H1 (cell line): ENCODE results near the gene ZBTB11. TPM values are rescaled to one million over a fixed set of nuclear protein-coding genes. Genes with fewer than 3 reads are reported as not detected.

ENCODE experiments used
- CTCF ChIA-PET: fragments of 300-600 bp; sonication (Branson Sonifier 250); formaldehyde crosslinking; loops from one replicate; lab custom pipeline; 2021; ENCODE audit not compliant: partially characterized antibody; lab: Charles Lee
- POLR2A ChIA-PET: fragments of 300-600 bp; sonication (Branson Sonifier 250); formaldehyde crosslinking; loops from one replicate; lab custom pipeline; 2021; ENCODE audit warnings: inconsistent platforms; ENCODE audit not compliant: partially characterized antibody; lab: Charles Lee
- DNase-seq, 2 experiments: peaks; one replicate each; pipeline versions ENCODE4 v3.0.0 to v3.0.0-alpha.2; 2010 to 2022; ENCODE audit warnings: low spot score in 2 of 2, low read depth in 1 of 2, mixed read lengths in 1 of 2
- FAIRE-seq: peaks from 2 replicates; lab custom pipeline; 2011; peaks lifted over from hg19 to GRCh38; lab: Jason Lieb, UNC
- H2AFZ ChIP-seq: 2 replicates; pipeline ENCODE4 v1.8.1; 2012; ENCODE audit warnings: low read length, inconsistent platforms
- H2AK5ac ChIP-seq: 2 replicates; pipeline ENCODE4 v1.6.1; 2013; ENCODE audit warnings: low read depth, low read length
- H2BK120ac ChIP-seq: replicated peaks from 2 replicates; pipeline ENCODE3; 2013; ENCODE audit warnings: low read depth, low read length, inconsistent platforms
- H2BK12ac ChIP-seq: 2 replicates; pipeline ENCODE4 v1.6.1; 2013; ENCODE audit warnings: low read depth, low read length
- H2BK15ac ChIP-seq: 2 replicates; pipeline ENCODE4 v1.6.1; 2013; ENCODE audit warnings: low read length
- H2BK20ac ChIP-seq: 2 replicates; pipeline ENCODE4 v1.6.1; 2013; ENCODE audit warnings: low read length
- H2BK5ac ChIP-seq: 2 replicates; pipeline ENCODE4 v1.6.1; 2013; ENCODE audit warnings: low read depth, low read length
- H3K14ac ChIP-seq: 2 replicates; pipeline ENCODE4 v1.6.1; 2013; ENCODE audit warnings: inconsistent platforms; ENCODE audit not compliant: insufficient read length
- H3K18ac ChIP-seq: 2 replicates; pipeline ENCODE4 v1.6.1; 2013; ENCODE audit warnings: low read length; ENCODE audit errors: extremely low read depth
- H3K23ac ChIP-seq: 2 replicates; pipeline ENCODE4 v1.6.1; 2013; ENCODE audit warnings: inconsistent platforms; ENCODE audit not compliant: insufficient read length
- H3K23me2 ChIP-seq: 2 replicates; pipeline ENCODE4 v1.6.1; 2013; ENCODE audit warnings: low read depth, low read length
- H3K27ac ChIP-seq: 2 replicates; pipeline ENCODE4 v1.6.1; 2011; ENCODE audit warnings: low read depth, low read length, inconsistent platforms
- H3K27me3 ChIP-seq, 4 experiments: replicated peaks in 1 of 4; 1 replicate in 1 of 4; 2 replicates in 3 of 4; pipeline versions ENCODE4 v1.6.1 to v1.8.1; 2011 to 2013; ENCODE audit warnings: low read length in 3 of 4, mild to moderate bottlenecking in 3 of 4, inconsistent platforms in 2 of 4, mixed read lengths in 2 of 4, moderate library complexity in 1 of 4; ENCODE audit not compliant: control insufficient read depth in 3 of 4, insufficient read depth in 3 of 4; ENCODE audit errors: extremely low read depth in 1 of 4
- H3K36me3 ChIP-seq, 4 experiments: 2 replicates each; pipeline versions ENCODE4 v1.6.1 to v1.8.1; 2011 to 2013; ENCODE audit warnings: mild to moderate bottlenecking in 4 of 4, low read length in 3 of 4, moderate library complexity in 2 of 4, control low read depth in 1 of 4, inconsistent platforms in 1 of 4; ENCODE audit not compliant: insufficient read depth in 4 of 4, control insufficient read depth in 2 of 4
- H3K4ac ChIP-seq: replicated peaks from 2 replicates; pipeline ENCODE3; 2013; ENCODE audit warnings: low read length, low read depth, mixed read lengths, inconsistent platforms; ENCODE audit not compliant: insufficient read length
- H3K4me1 ChIP-seq, 4 experiments: replicated peaks in 1 of 4; 1 replicate in 1 of 4; 2 replicates in 3 of 4; pipeline versions ENCODE4 v1.6.1 to v1.8.1; 2011 to 2013; ENCODE audit warnings: low read length in 3 of 4, inconsistent platforms in 2 of 4, mixed read lengths in 1 of 4; ENCODE audit not compliant: insufficient read depth in 4 of 4, control insufficient read depth in 3 of 4
- H3K4me2 ChIP-seq, 2 experiments: 2 replicates each; pipeline versions ENCODE4 v1.6.1 to v1.8.1; 2011 to 2013; ENCODE audit warnings: low read depth in 2 of 2, low read length in 2 of 2, control low read depth in 1 of 2, inconsistent platforms in 1 of 2, mild to moderate bottlenecking in 1 of 2; ENCODE audit not compliant: insufficient read depth in 1 of 2
- H3K4me3 ChIP-seq, 4 experiments: fragments of 200-600, 300-600 bp in 1 of 4; sonication (generic), shearing (Covaris generic), sonication (Bioruptor Twin) in 1 of 4; 2 replicates each; pipeline versions ENCODE4 v1.5.1 to v1.8.1; 2011 to 2016; ENCODE audit warnings: low read length in 4 of 4, low read depth in 3 of 4, control low read depth in 2 of 4, inconsistent platforms in 2 of 4, mild to moderate bottlenecking in 2 of 4, mixed read lengths in 1 of 4, moderate library complexity in 1 of 4; ENCODE audit not compliant: insufficient read depth in 2 of 4; ENCODE audit errors: extremely low read depth in 1 of 4
- H3K56ac ChIP-seq: replicated peaks from 2 replicates; pipeline ENCODE3; 2013; ENCODE audit warnings: low read depth, mild to moderate bottlenecking, mixed read lengths, low read length, inconsistent platforms; ENCODE audit not compliant: insufficient read length
- H3K79me1 ChIP-seq: 2 replicates; pipeline ENCODE4 v1.6.1; 2013; ENCODE audit warnings: low read depth, low read length, control low read depth
- H3K79me2 ChIP-seq, 2 experiments: 2 replicates each; pipeline versions ENCODE4 v1.6.1 to v1.8.1; 2012 to 2013; ENCODE audit warnings: low read length in 2 of 2, mild to moderate bottlenecking in 2 of 2, inconsistent platforms in 1 of 2; ENCODE audit not compliant: insufficient read depth in 2 of 2, control insufficient read depth in 1 of 2
- H3K9ac ChIP-seq, 4 experiments: replicated peaks in 1 of 4; 1 replicate in 1 of 4; 2 replicates in 3 of 4; pipeline versions ENCODE4 v1.6.1 to v1.8.1; 2011 to 2013; ENCODE audit warnings: low read depth in 3 of 4, low read length in 3 of 4, control low read depth in 2 of 4, mild to moderate bottlenecking in 2 of 4, moderate library complexity in 2 of 4, inconsistent platforms in 1 of 4; ENCODE audit errors: extremely low read depth in 1 of 4
- H3K9me3 ChIP-seq, 2 experiments: 2 replicates each; pipeline versions ENCODE4 v1.6.1 to v1.8.1; 2012 to 2013; ENCODE audit warnings: mild to moderate bottlenecking in 2 of 2, moderate library complexity in 2 of 2, control low read depth in 1 of 2, inconsistent platforms in 1 of 2, low read depth in 1 of 2, low read length in 1 of 2, mixed read lengths in 1 of 2; ENCODE audit not compliant: insufficient read depth in 2 of 2
- H4K20me1 ChIP-seq, 2 experiments: replicated peaks in 1 of 2; 2 replicates each; pipeline versions ENCODE3 to v1.8.1; 2011 to 2013; ENCODE audit warnings: inconsistent platforms in 2 of 2, low read length in 2 of 2, mild to moderate bottlenecking in 1 of 2; ENCODE audit not compliant: insufficient read depth in 2 of 2, control insufficient read depth in 1 of 2
- H4K5ac ChIP-seq: 2 replicates; pipeline ENCODE4 v1.6.1; 2013; ENCODE audit warnings: low read length, low read depth, mixed read lengths, inconsistent platforms; ENCODE audit not compliant: insufficient read length
- H4K8ac ChIP-seq: 2 replicates; pipeline ENCODE4 v1.8.0; 2013; ENCODE audit warnings: mild to moderate bottlenecking, moderate library complexity, low read length, inconsistent platforms; ENCODE audit not compliant: insufficient read depth; ENCODE audit errors: extremely low read depth
- H4K91ac ChIP-seq: replicated peaks from 2 replicates; pipeline ENCODE3; 2013; ENCODE audit warnings: low read length, mixed read lengths, inconsistent platforms; ENCODE audit not compliant: insufficient read length
- JUN ChIP-seq: IDR thresholded peaks from 2 replicates; pipeline ENCODE4 v1.6.1; 2011; ENCODE audit warnings: low read depth, mild to moderate bottlenecking, improper control_type of control experiment, low read length
- NANOG ChIP-seq: IDR thresholded peaks from 2 replicates; pipeline ENCODE4 v1.6.1; 2011; ENCODE audit warnings: low read length, low read depth, mild to moderate bottlenecking, inconsistent platforms; ENCODE audit not compliant: insufficient read depth, poor library complexity, severe bottlenecking
- POU5F1 ChIP-seq: IDR thresholded peaks from 2 replicates; pipeline ENCODE4 v1.6.1; 2011; ENCODE audit warnings: low read depth, mild to moderate bottlenecking, low read length, moderate library complexity
- SRF ChIP-seq: IDR thresholded peaks from 2 replicates; pipeline ENCODE4 v1.6.1; 2011; ENCODE audit warnings: mild to moderate bottlenecking, low read depth, low read length, moderate library complexity
- TEAD4 ChIP-seq: IDR thresholded peaks from 2 replicates; pipeline ENCODE4 v1.6.1; 2012; ENCODE audit warnings: low read depth, low read length, inconsistent platforms, mixed read lengths
- ZNF274 ChIP-seq: IDR thresholded peaks from 2 replicates; pipeline ENCODE4 v1.7.0; 2012; ENCODE audit warnings: low read length, borderline replicate concordance; ENCODE audit errors: extremely low read depth
- WGBS, 2 experiments: shearing (Covaris generic) in 1 of 2; methylation state at CpG; one replicate each; pipeline versions ENCODE4 v1.1.6 to v1.1.7; 2013 to 2015; ENCODE audit warnings: low lambda C conversion rate in 2 of 2, mixed read lengths in 2 of 2, inconsistent platforms in 1 of 2, low coverage in 1 of 2, missing lambda C conversion rate in 1 of 2; ENCODE audit not compliant: insufficient replicate concordance in 2 of 2, insufficient coverage in 1 of 2, insufficient read length in 1 of 2; ENCODE audit errors: extremely low coverage in 1 of 2, missing lambda C conversion rate in 1 of 2; 5-methylcytosine and 5-hydroxymethylcytosine counted together
- polyA plus RNA-seq, 7 experiments: library from polyadenylated mRNA; depleted of rRNA in 3 of 7; stranded (reverse) in 5 of 7; unstranded in 2 of 7; fragments of >200 nt in 5 of 7; fragments of 200-250 nt in 2 of 7; gene quantifications; 1 replicate in 5 of 7; 2 replicates in 1 of 7; 4 replicates in 1 of 7; pipeline versions ENCODE4 v1.2.1 to v1.2.3, GENCODE V29; 2011 to 2013; ENCODE audit warnings: missing spikeins in 2 of 7, mixed read lengths in 2 of 7
- total RNA-seq: library from RNA; stranded (reverse); fragmentation: NEBNext Ultra II Directional; extraction: Animal tissue kit (Norgen Biotek cat#: 25700); gene quantifications from 2 replicates; pipeline ENCODE4 v1.2.1, GENCODE V29; 2021

Gene ZBTB11
- total and polyA plus RNA-seq, 2 of the 8 experiments (the other 6 are each of a cell fraction or from before 2014, with no cell fraction given) = 3.0 to 14.0 TPM

DNA sequence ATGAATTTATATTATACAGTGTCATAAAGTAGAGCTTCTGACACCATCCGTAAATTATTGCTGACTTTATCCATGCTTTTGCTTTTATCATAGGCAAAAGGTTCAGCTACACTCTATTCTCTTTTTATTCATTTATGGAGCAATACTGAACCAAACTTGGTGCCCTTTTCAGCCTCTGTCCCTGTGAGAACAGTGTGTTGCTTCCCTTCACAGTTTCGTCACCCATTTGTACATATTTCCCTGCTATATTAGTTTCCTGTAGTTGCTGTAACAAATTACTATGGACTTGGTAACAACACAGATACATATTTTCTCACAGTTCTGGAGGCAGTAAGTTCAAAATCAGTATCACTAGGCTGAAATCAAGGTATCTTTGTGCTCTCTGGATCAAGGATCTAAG lies 12.4 kb upstream of the ZBTB11 start:
- no peaks in the 10 kb centered on the region for H3K9me3 ChIP-seq
- no peaks in the 10 kb centered on the region for H3K27me3 ChIP-seq
- CTCF ChIA-PET = interaction anchor here (3.4 kb wide), 1 partner anchor 11 kb away, joined by 14 read pairs; the partner anchor contains the start of gene ZBTB11
- no peak for FAIRE-seq
- no peak overlapping the region for H3K27ac ChIP-seq
- no peak overlapping the region for H3K18ac ChIP-seq
- TF ChIP-seq TEAD4 = no peak
- no peak for TF ChIP-seq NANOG
- no peak for TF ChIP-seq JUN
- TF ChIP-seq POU5F1 = no peak
- no peak for TF ChIP-seq SRF
- no peak for TF ChIP-seq ZNF274
- H2BK5ac ChIP-seq = no peak overlapping the region
- POLR2A ChIA-PET = interaction anchor here (2.0 to 12.8 kb wide), 2 partner anchors 12 to 15 kb away, joined by 10 to 308 read pairs; partner anchors contain the start of gene ZBTB11
- H3K79me2 ChIP-seq = peaks cover 9 to 22% of the 10 kb centered on the region in 2 experiments
- H3K9ac ChIP-seq = no peak overlapping the region; a peak in 1 of 7 replicates
- no peak overlapping the region for H2BK120ac ChIP-seq
- H4K5ac ChIP-seq = no peak overlapping the region
- no peak overlapping the region for H3K4ac ChIP-seq
- no peak overlapping the region for H3K14ac ChIP-seq
- H3K36me3 ChIP-seq = peaks cover 2 to 18% (median 12%) of the 10 kb centered on the region in 4 experiments; a peak in 7 of 8 replicates
- H4K8ac ChIP-seq = no peak overlapping the region
- no peak overlapping the region for H2AFZ ChIP-seq
- H3K79me1 ChIP-seq = 0 out of 2 replicates have a peak, but pooled peaks cover 3% of the 10 kb centered on the region
- no peak overlapping the region for H2AK5ac ChIP-seq
- H3K4me1 ChIP-seq = peaks cover 0 to 4% (median 3%) of the 10 kb centered on the region in 4 experiments; a peak in 4 of 7 replicates
- H2BK12ac ChIP-seq = no peak overlapping the region
- peaks cover 4% of the 10 kb centered on the region for H3K23me2 ChIP-seq
- no peak overlapping the region for H2BK20ac ChIP-seq
- H3K4me3 ChIP-seq = no peak overlapping the region
- no peak overlapping the region for H3K4me2 ChIP-seq
- H4K20me1 ChIP-seq = peaks cover 3 to 5% of the 10 kb centered on the region in 2 experiments
- DNase-seq = no peak
- no peak overlapping the region for H2BK15ac ChIP-seq
- WGBS, 2 experiments = 87% methylated on average over 2 of the region's 2 CpGs; no CpG with 5 or more reads in 1 of the 2 experiments
- H3K56ac ChIP-seq = no peak overlapping the region
- H4K91ac ChIP-seq = no peak overlapping the region
- H3K23ac ChIP-seq = no peak overlapping the region
